NCI-H2081 (cell line): ENCODE data around the gene PPP1R2C.

ENCODE experiments used
- DNase-seq, 2 experiments: peaks; one replicate each; lab custom pipeline; 2025; lab: John Stamatoyannopoulos, UW

PPP1R2C gene

DNA sequence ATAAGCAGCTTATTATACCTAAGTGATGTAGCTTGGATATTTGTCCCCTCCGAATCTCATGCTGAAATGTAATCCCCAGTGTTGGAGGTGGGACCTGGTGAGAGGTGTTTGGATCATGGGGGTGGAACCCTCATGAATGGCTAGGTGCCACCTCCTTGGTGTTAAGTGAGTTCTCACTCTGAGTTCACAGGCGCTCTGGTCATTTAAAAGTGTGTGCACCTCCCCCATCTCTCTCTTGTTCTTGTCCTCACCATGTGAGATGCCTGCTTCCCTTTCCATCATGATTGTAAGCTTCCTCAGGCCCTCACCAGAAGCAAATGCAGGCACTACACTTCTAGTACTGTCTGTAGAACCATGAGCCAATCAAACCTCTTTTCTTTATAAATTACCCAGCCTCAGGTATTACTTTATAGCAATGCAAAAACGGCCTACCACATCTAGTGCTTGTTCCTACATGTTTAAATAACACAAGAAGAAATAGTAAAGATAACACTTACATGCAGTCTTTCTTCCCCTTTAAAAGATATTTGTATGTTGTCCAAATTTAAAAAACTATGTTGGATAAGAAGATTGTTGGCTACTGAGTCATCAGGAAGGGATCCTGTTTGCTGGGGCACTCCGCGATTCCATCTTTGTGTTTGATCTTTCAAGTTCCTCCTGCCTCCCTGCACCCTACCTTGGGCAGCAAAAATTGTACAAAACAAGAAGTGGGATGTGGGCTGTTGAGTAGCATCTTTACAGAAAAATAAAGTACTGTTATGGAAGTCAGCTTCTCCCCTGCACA, 29.7 kb downstream of the PPP1R2C start:
- no peak for DNase-seq

DNA sequence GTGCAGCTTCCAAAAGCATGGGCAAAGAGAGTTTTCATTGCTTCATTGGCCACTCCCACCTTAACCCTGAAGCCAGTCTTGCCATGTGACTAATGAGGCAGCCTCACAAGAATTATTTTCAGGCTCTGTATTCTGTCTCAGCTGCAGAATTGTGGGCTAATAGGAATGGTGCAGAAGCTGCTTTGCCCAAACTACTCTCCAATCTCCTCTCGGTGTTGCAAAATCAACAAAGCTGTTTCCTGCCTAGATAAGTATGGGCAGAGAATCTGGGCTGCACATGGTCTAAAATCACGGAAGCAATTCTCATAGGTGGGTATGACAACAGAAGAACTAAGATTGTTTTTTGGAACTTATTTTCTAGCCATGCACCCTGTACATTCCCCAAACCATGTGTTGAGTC, 31.4 kb downstream of the PPP1R2C start:
- no peak for DNase-seq

DNA sequence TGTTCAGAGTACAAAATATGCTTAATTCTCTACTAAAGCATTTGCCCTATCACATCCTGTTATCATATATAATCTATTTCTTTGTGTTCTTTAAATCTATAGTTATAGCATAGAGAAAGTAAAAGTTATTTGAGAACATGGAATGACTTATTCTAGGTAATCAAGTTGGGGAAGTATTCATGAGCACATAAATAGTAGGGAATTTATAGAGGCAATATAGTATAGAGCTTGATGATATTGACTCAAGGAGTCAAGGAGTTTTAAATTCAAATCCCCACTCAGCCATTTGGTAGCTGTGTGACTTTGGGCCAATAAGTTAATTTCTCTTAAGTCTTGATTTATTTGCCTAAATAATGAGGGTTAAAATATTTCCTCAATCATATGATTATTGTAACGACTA, 37.5 kb downstream of the PPP1R2C start:
- DNase-seq, result no peak

DNA sequence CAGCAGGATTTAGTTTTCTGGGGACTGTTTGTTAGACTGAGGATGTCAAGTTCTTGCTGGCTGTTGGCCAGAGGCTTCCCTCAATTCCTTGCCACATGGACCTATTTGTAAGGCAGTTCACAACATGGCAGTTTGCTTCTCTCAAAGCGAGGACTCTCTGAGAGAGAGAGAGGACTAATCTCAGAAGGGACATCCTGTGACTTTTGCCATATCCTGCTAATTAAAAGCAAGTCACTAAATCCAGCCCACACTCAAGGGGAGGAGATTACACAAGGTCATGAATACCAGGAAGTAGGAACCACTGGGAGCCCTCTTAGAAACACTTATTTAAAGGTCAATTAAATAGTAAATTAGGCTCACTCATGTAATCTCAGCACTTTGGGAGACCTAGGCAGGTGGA, 38.2 kb downstream of the PPP1R2C start:
- DNase-seq, result no peak

DNA sequence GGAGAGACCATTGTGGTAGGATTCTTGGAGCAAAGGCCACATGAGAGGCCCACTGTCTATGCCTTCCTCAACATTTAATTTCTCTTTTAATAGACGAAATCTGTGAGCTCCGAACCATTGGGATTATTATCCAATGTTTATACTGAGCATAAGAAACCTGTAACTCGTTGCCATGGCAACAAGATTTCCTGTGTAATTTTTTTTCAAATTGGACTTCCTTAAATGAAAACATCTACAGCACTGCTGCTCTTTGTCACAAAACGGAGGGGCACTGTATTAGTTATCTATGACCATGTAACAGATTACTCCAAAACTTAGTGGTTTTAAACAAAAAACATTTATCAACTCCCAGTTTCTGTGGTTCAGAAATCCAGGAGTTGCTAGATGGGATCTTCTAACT, 38.7 kb downstream of the PPP1R2C start:
- no peak for DNase-seq

DNA sequence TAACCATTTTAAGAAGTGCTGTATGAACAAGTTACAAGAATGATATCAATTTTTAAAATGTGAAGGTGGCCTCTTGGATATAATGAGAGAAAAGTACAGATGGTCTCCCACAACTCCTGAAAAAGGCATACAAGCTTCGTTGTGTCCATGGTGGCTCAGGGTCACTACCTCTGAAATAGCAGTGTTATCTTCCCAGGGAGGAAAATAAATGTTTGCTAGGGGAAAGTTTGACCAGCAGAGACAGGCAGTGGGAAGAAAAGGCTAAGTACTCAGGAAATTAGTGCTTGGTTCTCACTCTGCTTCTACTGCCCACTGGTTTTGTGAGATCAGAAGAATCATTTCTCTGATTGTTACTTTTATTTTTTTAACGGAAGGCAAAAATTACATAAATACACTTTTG, 39.4 kb downstream of the PPP1R2C start:
- DNase-seq, result no peak

DNA sequence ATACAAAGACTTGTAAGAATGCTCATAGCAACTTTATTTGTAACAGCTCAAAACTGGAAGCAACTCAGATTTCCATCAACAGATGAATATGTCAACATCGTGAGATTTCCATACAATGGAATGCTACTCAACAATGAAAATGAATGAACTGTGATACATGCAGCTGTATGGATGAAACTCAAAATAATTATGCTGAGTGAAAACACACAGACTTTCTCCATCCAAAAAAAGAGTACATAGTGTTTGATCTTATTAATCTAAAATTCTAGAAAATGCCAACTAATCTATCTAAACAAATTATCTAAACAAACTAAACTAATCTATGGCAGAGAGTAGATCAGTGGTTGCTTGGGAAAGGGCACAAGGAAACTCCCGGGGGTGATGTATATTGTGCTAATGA, 42.7 kb downstream of the PPP1R2C start:
- DNase-seq, result no peak

DNA sequence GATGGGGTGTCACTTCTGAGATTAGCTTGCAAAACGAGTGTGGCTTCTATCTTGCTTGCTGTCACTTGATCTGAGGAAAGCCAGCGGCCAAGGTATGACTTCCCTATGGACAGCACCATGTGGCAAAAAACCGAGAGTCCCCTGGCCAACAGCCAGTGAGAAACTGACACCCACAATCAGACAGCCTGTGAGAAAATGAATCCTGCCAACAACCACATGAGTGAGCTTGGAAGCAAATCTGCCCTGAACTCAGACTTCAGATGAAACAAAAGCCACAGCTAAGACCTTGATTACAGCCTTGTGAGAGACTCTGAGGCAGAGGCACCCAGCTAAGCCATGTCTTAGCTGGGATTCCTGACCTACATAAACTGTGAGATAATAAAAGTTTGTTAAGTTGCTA, 45.5 kb downstream of the PPP1R2C start:
- DNase-seq, result no peak
